Myometrial cell (primary cell): ENCODE measurements around the gene ZNF485. TPM values are rescaled to one million over a fixed set of nuclear protein-coding genes. Genes with fewer than 3 reads are reported as not detected.

Experiments used
- total RNA-seq: library from RNA; depleted of rRNA; stranded (reverse); fragments of >200 nt; gene quantifications from 2 replicates; pipeline ENCODE4 v1.2.3, GENCODE V29; 2015

ZNF485 gene
- 2.3 and 3.7 TPM in 2 replicates for total RNA-seq

GRCh38 chr10:43606323-43607198 is at the start of gene ZNF485:
Gene ZNF485 (plus strand): TSS chr10:43606438. CDS start chr10:43607051, 613 bp downstream.

GRCh38 chr10:43574001-43574892 is 32.0 kb upstream of the ZNF485 start, which contains the start of gene ZNF239:
Gene ZNF239 (minus strand): TSS chr10:43574616. CDS start chr10:43558079, 16,537 bp downstream.

GRCh38 chr10:43648398-43649184 is 42.4 kb downstream of the ZNF485 start, which contains the start of gene ZNF32:
Gene ZNF32 (minus strand): TSS chr10:43648881. CDS start chr10:43646133, 2,748 bp downstream.

Other genes starting within 250 kb of the ZNF485 start
- gene FXYD4, start 234.8 kb upstream of the ZNF485 start, total RNA-seq: not detected in 2 replicates
- gene HNRNPF, start 197.3 kb upstream of the ZNF485 start, total RNA-seq: 187 and 197 TPM in 2 replicates
- 1.6 and 7.2 TPM in 2 replicates for gene ZNF487, start 169.3 kb upstream of the ZNF485 start, total RNA-seq
- gene ZNF239, start 31.8 kb upstream of the ZNF485 start, total RNA-seq: 2.0 and 5.1 TPM in 2 replicates
- 23.1 and 23.9 TPM in 2 replicates for gene ZNF32, start 42.4 kb downstream of the ZNF485 start, total RNA-seq